ENCODE measurements around the gene ZNF217.

GRCh38 chr20:53635221-53635620 is 41.6 kb upstream of the ZNF217 start:
- TF ChIP-seq CTCF (IDR thresholded peaks at IDR 0.05; ENCODE audit: insufficient read depth, low read depth, low read length) (no peak), EZH2 (IDR thresholded peaks at IDR 0.05; ENCODE audit: insufficient read depth, low read length) (no peak)

All from astrocyte (in vitro differentiated cells and primary cell).